PFSK-1 (cell line): ENCODE measurements around the gene FUNDC1.

Experiments
- POLR2AphosphoS5 ChIP-seq: IDR thresholded peaks from 2 replicates; pipeline ENCODE4 v1.6.1; 2012; ENCODE audit warnings: low read depth, mild to moderate bottlenecking, control low read depth, low read length, moderate library complexity
- REST ChIP-seq, 2 experiments: IDR thresholded peaks; 2 replicates each; pipeline versions ENCODE4 v1.6.1 to v1.8.0; 2011 to 2012; ENCODE audit warnings: low read depth in 2 of 2, low read length in 2 of 2, control low read depth in 1 of 2, inconsistent platforms in 1 of 2, mild to moderate bottlenecking in 1 of 2, moderate library complexity in 1 of 2; ENCODE audit not compliant: insufficient read depth in 1 of 2
- SIN3A ChIP-seq: IDR thresholded peaks from 2 replicates; pipeline ENCODE4 v1.6.1; 2012; ENCODE audit warnings: mild to moderate bottlenecking, low read length, moderate library complexity, borderline replicate concordance; ENCODE audit not compliant: insufficient read depth
- TAF1 ChIP-seq: IDR thresholded peaks from 2 replicates; pipeline ENCODE4 v1.6.1; 2012; ENCODE audit warnings: low read length, control low read depth, borderline replicate concordance; ENCODE audit not compliant: insufficient read depth

- no peak for TF ChIP-seq POLR2AphosphoS5
- no peak for TF ChIP-seq REST (IDR thresholded peaks at IDR 0.05; ENCODE audit: insufficient read depth in 1 of 2, low read depth in 2 of 2, low read length in 2 of 2)
- TF ChIP-seq SIN3A, result no peak
- TF ChIP-seq TAF1, result no peak
Observed at GRCh38 chrX:44570522-44570921, 27.9 kb upstream of the FUNDC1 start.
